OCI-LY1 (cell line): Measurements from ENCODE around the gene CEP97.

ENCODE experiments used
- H2AFZ ChIP-seq: fragments of 200-600 bp; sonication (generic), shearing (Covaris generic); 2 replicates; pipeline ENCODE4 v1.6.0; 2014; ENCODE audit warnings: antibody characterized with exemption, mild to moderate bottlenecking, low read length
- H3F3A ChIP-seq: fragments of 200-600 bp; sonication (generic), shearing (Covaris generic); 2 replicates; pipeline ENCODE4 v1.6.0; 2014; ENCODE audit warnings: mild to moderate bottlenecking, antibody characterized with exemption, low read length, moderate library complexity; ENCODE audit not compliant: insufficient read depth
- H3K27ac ChIP-seq: fragments of 200-600 bp; sonication (generic); 2 replicates; pipeline ENCODE4 v1.5.1; 2014; ENCODE audit warnings: low read length, mixed run types, mild to moderate bottlenecking, low read depth; ENCODE audit not compliant: poor library complexity, severe bottlenecking
- H3K27me3 ChIP-seq: fragments of 200-600 bp; sonication (generic); 2 replicates; pipeline ENCODE4 v1.6.0; 2014; ENCODE audit warnings: antibody characterized with exemption, mild to moderate bottlenecking, low read length, moderate library complexity; ENCODE audit not compliant: insufficient read depth
- H3K36me3 ChIP-seq: fragments of 200-600 bp; sonication (generic); 2 replicates; pipeline ENCODE4 v1.6.1; 2014; ENCODE audit warnings: mild to moderate bottlenecking, antibody characterized with exemption, low read length, moderate library complexity, mixed read lengths; ENCODE audit not compliant: insufficient read depth
- H3K4me1 ChIP-seq: fragments of 200-600 bp; sonication (generic); 2 replicates; pipeline ENCODE4 v1.5.1; 2014; ENCODE audit warnings: mild to moderate bottlenecking, low read length, moderate library complexity; ENCODE audit not compliant: insufficient read depth, severe bottlenecking
- H3K4me2 ChIP-seq: fragments of 200-600 bp; sonication (generic), shearing (Covaris generic); 2 replicates; pipeline ENCODE4 v1.6.1; 2014; ENCODE audit warnings: low read length
- H3K4me3 ChIP-seq: fragments of 200-600 bp; sonication (generic); 2 replicates; pipeline ENCODE4 v1.5.1; 2014; ENCODE audit warnings: low read length, low read depth, mild to moderate bottlenecking, mixed read lengths; ENCODE audit not compliant: poor library complexity, severe bottlenecking
- H3K79me2 ChIP-seq: fragments of 200-600 bp; shearing (Covaris generic); 2 replicates; pipeline ENCODE4 v1.6.1; 2016; ENCODE audit warnings: mixed run types, low read length, mixed read lengths; ENCODE audit not compliant: insufficient read depth
- H3K9ac ChIP-seq: fragments of 200-600 bp; sonication (generic), shearing (Covaris generic); 2 replicates; pipeline ENCODE4 v1.6.1; 2014; ENCODE audit warnings: mild to moderate bottlenecking, low read length, mixed read lengths
- H3K9me2 ChIP-seq: fragments of 200-600 bp; sonication (generic), shearing (Covaris generic); 2 replicates; pipeline ENCODE4 v1.6.1; 2014; ENCODE audit warnings: low read depth, mild to moderate bottlenecking, low read length, mixed read lengths
- H3K9me3 ChIP-seq: fragments of 200-600 bp; shearing (Covaris generic); 2 replicates; pipeline ENCODE4 v1.6.1; 2014; ENCODE audit warnings: low read length, mixed read lengths
- H4K20me1 ChIP-seq: fragments of 200-600 bp; sonication (generic), shearing (Covaris generic); 2 replicates; pipeline ENCODE4 v1.6.0; 2016; ENCODE audit warnings: mild to moderate bottlenecking, low read length; ENCODE audit not compliant: insufficient read depth
- EZH2 ChIP-seq: fragments of 200-600 bp; sonication (generic), shearing (Covaris generic); IDR thresholded peaks from 2 replicates; pipeline ENCODE4 v1.8.0; 2017; ENCODE audit warnings: borderline replicate concordance, mixed run types, mild to moderate bottlenecking, antibody characterized with exemption, low read length, moderate library complexity, mixed read lengths
- TF ChIP-seq, protein P1 (sequence below): fragments of 200-600 bp; sonication (generic), shearing (Covaris generic); IDR thresholded peaks from 2 replicates; pipeline ENCODE4 v1.5.1; 2017; ENCODE audit warnings: mild to moderate bottlenecking, antibody characterized with exemption, low read length, moderate library complexity, mixed read lengths

The CEP97 gene, protein sequence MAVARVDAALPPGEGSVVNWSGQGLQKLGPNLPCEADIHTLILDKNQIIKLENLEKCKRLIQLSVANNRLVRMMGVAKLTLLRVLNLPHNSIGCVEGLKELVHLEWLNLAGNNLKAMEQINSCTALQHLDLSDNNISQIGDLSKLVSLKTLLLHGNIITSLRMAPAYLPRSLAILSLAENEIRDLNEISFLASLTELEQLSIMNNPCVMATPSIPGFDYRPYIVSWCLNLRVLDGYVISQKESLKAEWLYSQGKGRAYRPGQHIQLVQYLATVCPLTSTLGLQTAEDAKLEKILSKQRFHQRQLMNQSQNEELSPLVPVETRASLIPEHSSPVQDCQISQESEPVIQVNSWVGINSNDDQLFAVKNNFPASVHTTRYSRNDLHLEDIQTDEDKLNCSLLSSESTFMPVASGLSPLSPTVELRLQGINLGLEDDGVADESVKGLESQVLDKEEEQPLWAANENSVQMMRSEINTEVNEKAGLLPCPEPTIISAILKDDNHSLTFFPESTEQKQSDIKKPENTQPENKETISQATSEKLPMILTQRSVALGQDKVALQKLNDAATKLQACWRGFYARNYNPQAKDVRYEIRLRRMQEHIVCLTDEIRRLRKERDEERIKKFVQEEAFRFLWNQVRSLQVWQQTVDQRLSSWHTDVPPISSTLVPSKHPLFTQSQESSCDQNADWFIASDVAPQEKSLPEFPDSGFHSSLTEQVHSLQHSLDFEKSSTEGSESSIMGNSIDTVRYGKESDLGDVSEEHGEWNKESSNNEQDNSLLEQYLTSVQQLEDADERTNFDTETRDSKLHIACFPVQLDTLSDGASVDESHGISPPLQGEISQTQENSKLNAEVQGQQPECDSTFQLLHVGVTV

DNA sequence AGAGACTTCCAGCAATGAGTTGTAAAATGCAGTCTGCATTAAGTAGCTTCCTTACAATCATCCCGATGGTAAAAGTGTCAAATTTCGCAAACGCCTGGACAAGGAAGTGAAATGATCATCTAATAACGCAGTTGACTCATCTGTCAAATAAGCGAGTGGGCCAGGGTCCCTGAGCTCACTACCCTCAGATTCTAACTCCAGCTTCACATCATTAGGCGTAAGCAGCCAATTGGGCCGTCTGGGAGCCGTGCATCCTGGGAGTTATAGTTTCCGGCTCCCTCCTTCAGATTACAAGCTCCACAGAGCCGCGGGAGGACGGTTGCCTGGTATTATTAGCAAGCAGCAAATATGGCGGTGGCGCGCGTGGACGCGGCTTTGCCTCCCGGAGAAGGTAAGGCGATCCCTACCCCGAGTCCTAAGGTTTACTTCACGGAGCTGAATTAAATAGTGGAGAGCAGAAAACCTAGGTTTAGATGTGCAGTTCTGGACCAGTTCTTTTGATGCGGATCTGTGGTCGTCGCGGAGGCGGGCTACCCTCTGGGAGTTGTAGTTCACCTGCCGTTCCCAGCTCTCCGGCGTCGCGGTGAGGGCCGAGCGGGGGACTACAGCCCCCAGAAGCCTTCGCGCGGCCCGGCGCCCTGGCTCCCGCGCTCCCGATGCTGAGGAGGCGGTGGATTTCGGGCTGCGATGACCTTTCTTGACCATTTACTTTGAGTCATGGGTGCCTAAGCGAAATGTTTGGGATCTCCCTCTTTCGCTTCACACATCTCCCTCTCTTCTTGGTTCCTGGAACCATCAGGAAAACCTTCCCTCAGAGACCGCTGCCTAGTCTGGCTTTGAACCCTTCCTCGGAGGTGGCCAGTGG, at the start of gene CEP97:
Gene CEP97, plus strand, starts transcription at position 286 of the 865 bp plus-strand sequence. Its CDS starts 63 bp downstream, at position 349.
- no peaks in the 10 kb centered on the region for H3K9me3 ChIP-seq
- H3K4me1 ChIP-seq, result peaks cover 43% of the 10 kb centered on the region
- H3K36me3 ChIP-seq, result peaks cover 29% of the 10 kb centered on the region; the same call in 1 of the 2 replicates
- no peaks in the 10 kb centered on the region for H4K20me1 ChIP-seq
- peak within 1 kb of the TSS; percentile 76 for H3K27ac ChIP-seq
- peak within 1 kb of the TSS; percentile 97 for H2AFZ ChIP-seq
- peaks cover 3% of the 10 kb centered on the region; the same call in 1 of the 2 replicates for H3F3A ChIP-seq
- peak within 1 kb of the TSS; percentile 91 for H3K9ac ChIP-seq
- no peaks in the 10 kb centered on the region for H3K9me2 ChIP-seq
- TF ChIP-seq, protein P1, sequence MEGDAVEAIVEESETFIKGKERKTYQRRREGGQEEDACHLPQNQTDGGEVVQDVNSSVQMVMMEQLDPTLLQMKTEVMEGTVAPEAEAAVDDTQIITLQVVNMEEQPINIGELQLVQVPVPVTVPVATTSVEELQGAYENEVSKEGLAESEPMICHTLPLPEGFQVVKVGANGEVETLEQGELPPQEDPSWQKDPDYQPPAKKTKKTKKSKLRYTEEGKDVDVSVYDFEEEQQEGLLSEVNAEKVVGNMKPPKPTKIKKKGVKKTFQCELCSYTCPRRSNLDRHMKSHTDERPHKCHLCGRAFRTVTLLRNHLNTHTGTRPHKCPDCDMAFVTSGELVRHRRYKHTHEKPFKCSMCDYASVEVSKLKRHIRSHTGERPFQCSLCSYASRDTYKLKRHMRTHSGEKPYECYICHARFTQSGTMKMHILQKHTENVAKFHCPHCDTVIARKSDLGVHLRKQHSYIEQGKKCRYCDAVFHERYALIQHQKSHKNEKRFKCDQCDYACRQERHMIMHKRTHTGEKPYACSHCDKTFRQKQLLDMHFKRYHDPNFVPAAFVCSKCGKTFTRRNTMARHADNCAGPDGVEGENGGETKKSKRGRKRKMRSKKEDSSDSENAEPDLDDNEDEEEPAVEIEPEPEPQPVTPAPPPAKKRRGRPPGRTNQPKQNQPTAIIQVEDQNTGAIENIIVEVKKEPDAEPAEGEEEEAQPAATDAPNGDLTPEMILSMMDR, result no peak
- no peak for TF ChIP-seq EZH2
- H3K79me2 ChIP-seq, result peaks cover 12% of the 10 kb centered on the region
- H3K4me3 ChIP-seq, result peak within 1 kb of the TSS; percentile 86
- H3K4me2 ChIP-seq, result peak within 1 kb of the TSS; percentile 91
- no peaks in the 10 kb centered on the region for H3K27me3 ChIP-seq

DNA sequence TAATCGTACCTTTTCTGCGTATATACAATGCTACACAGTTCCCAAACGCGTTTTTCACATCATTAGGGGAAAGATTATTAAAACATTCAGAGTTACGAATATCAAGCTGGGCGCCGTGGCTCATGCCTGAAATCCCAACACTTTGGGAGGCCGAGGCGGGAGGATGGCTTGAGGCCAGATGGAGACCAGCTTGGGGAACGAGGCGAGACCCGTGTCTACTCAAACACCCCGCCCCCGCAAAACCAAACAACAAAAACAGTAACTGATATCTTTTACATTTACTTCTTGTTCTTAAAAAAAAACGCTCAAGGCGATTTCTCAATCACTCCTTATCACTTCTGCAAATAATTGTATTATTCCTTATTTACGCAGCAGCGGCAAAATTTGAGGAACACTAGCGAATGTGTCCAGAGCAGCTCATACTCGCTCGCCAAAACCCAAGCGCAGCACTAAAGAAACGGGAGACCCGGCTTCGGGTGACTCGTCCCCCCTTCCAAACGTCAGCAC, 48.7 kb upstream of the CEP97 start:
- peaks cover 49% of the 10 kb centered on the region for H3K79me2 ChIP-seq
- H3K9me3 ChIP-seq, result no peaks in the 10 kb centered on the region
- TF ChIP-seq, protein P1, result no peak
- TF ChIP-seq EZH2, result no peak
- no peaks in the 10 kb centered on the region for H3K9me2 ChIP-seq
- no peaks in the 10 kb centered on the region for H3K27me3 ChIP-seq
- peaks cover 30% of the 10 kb centered on the region for H3K4me1 ChIP-seq
- H3K9ac ChIP-seq, result peak overlapping the region; percentile 78
- H4K20me1 ChIP-seq, result no peaks in the 10 kb centered on the region
- H3F3A ChIP-seq, result peaks cover 7% of the 10 kb centered on the region
- no peak overlapping the region for H3K27ac ChIP-seq
- H3K4me2 ChIP-seq, result peak overlapping the region; percentile 94
- peaks cover 23% of the 10 kb centered on the region for H3K36me3 ChIP-seq
- H3K4me3 ChIP-seq, result peak overlapping the region; percentile 76
- H2AFZ ChIP-seq, result no peak overlapping the region
